Natural killer cell (primary cell): ENCODE measurements around the gene LGMN. TPM values are rescaled to one million over a fixed set of nuclear protein-coding genes. Genes with fewer than 3 reads are reported as not detected.

Source experiments
- ATAC-seq, 3 donors: fragments of 150-1000 bp in 2 of 3; fragments of 200-7000 bp in 1 of 3; cut with Tn5 transposase; 1 replicate in 1 of 3; 2 replicates in 2 of 3; pipeline ENCODE4 v1.10.0; 2021; ENCODE audit warnings: mild to moderate bottlenecking in 2 of 3, moderate library complexity in 2 of 3
- DNase-seq, 2 donors: peaks; one replicate each; pipeline versions ENCODE4 v3.0.0 to v3.0.0-alpha.2; 2013 to 2021; ENCODE audit warnings: mixed read lengths in 1 of 2
- H3K27ac ChIP-seq: one replicate; pipeline ENCODE4 v1.5.1; 2013; ENCODE audit warnings: mild to moderate bottlenecking, low read length
- H3K27me3 ChIP-seq: one replicate; pipeline ENCODE4 v1.6.1; 2013; ENCODE audit warnings: low read length; ENCODE audit not compliant: control insufficient read depth, insufficient read depth
- H3K36me3 ChIP-seq: one replicate; pipeline ENCODE4 v1.6.1; 2013; ENCODE audit warnings: low read length; ENCODE audit not compliant: control insufficient read depth, insufficient read depth
- H3K4me1 ChIP-seq: one replicate; pipeline ENCODE4 v1.6.1; 2013; ENCODE audit warnings: low read length; ENCODE audit not compliant: control insufficient read depth, insufficient read depth
- H3K4me3 ChIP-seq: one replicate; pipeline ENCODE4 v1.5.1; 2013; ENCODE audit warnings: low read length
- H3K9me3 ChIP-seq: one replicate; pipeline ENCODE4 v1.6.1; 2013; ENCODE audit warnings: low read length; ENCODE audit not compliant: control insufficient read depth, insufficient read depth
- H3K27ac Mint-ChIP-seq, 2 donors: one replicate each; pipeline ENCODE4 v1.8.0; 2022; ENCODE audit warnings: mild to moderate bottlenecking in 2 of 2, mixed read lengths in 2 of 2, moderate library complexity in 1 of 2
- H3K27me3 Mint-ChIP-seq, 2 donors: one replicate each; pipeline ENCODE4 v1.8.0; 2022; ENCODE audit warnings: low read depth in 2 of 2, mixed read lengths in 2 of 2
- H3K36me3 Mint-ChIP-seq: one replicate; pipeline ENCODE4 v1.8.0; 2022; ENCODE audit warnings: mixed read lengths
- H3K4me1 Mint-ChIP-seq, 2 donors: one replicate each; pipeline ENCODE4 v1.8.0; 2022; ENCODE audit warnings: mixed read lengths in 2 of 2
- H3K4me3 Mint-ChIP-seq: one replicate; pipeline ENCODE4 v1.8.0; 2022; ENCODE audit warnings: mild to moderate bottlenecking, moderate library complexity, mixed read lengths
- H3K9me3 Mint-ChIP-seq, 2 donors: one replicate each; pipeline ENCODE4 v1.8.0; 2022; ENCODE audit warnings: mixed read lengths in 2 of 2
- WGBS: methylation state at CpG from one replicate; pipeline ENCODE4 v1.1.7; 2013; ENCODE audit warnings: missing lambda C conversion rate; ENCODE audit not compliant: insufficient coverage; 5-methylcytosine and 5-hydroxymethylcytosine counted together
- intact Hi-C: fragments of 100-400 bp; cut with micrococcal nuclease; formaldehyde crosslinking; loops from one replicate; pipeline ENCODE4 v1.14.2; 2022
- total RNA-seq, 4 donors: library from RNA; stranded (reverse); fragments of 120-200 nt in 1 of 4; gene quantifications; one replicate each; pipeline versions ENCODE4 v1.2.3 to v1.2.4, GENCODE V29; 2013 to 2022
- TF ChIP-seq, protein P1 (sequence below): fragments of 200-600 bp; IDR thresholded peaks from one replicate; pipeline ENCODE4 v1.8.0; 2022; ENCODE audit warnings: antibody characterized with exemption

LGMN gene
- total RNA-seq, 3 donors from 2014 or later (not counting 1 experiment from before 2014, with no cell fraction given): 0.39 to 6.1 (median 2.5) TPM

DNA sequence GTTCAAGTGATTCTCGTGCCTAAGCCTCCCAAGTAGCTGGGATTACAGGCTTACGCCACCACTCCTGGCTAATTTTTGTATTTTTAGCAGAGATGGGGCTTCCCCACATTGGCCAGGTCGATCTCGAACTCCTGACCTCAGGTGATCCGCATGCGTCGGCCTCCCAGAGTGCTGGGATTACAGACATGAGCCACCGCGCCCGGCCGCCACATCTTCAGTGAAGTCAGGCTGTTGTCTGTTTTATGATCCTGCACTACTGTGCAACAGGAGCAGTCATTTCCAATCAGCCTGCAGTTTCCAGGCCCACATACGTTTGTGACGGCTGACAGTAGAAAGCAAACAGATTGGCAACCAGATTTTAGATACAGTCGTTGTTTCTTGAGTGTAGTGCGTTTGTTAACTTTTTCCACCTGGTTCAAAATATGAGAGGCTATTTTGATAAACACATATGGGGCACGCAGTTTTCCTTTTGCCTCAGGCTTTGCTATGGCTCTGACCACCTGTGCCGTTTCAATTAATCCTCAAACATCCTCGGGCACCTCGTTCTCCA is 74.8 kb downstream of the LGMN start:
- Histone ChIP-seq H3K36me3 (peaks cover 64% of the 10 kb centered on the region), H3K4me1 (peaks cover 61% of the 10 kb centered on the region)

DNA sequence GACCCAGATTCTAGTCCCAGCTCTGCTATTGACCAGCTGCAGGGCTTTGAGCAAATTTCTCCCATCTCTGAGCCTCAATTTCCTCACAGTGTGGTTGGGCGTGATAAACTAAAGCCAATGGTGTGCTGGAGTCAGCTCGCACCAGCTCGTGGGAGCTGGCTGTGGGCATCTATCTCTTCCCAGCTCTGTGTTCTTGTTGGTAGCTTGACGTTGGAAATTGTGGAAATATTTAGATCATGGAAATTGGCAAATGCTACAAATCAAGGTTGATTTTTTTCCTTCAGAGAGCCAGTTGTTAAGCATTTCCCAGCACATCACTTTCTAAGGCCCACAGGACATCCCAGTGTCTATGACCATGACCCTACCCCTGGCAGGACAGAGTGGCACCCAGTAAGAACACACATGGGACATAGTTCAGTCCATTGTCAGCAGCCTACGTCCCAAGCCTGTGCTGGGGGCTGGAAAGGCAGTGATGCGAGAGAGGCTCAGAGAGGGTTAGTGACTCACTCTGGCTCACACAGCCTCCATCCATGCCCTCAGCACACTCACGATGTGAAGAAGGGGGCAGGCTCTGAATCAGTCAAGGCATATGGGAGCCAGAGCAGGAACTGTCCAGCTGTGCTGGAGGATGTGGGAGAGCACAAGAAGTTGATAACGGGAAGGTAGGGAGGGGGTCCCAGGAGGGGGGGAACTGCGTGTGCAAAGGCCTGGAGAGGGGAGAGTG is 77.6 kb downstream of the LGMN start:
- H3K4me1 Mint-ChIP-seq: peaks cover 76 to 80% of the 10 kb centered on the region in 2 donors
- no peaks in the 10 kb centered on the region for H3K9me3 Mint-ChIP-seq
- intact Hi-C loops: no loop called here
- H3K27ac Mint-ChIP-seq: peak overlapping the region; percentile 96 to 99
- no peaks in the 10 kb centered on the region for H3K9me3 ChIP-seq
- peaks cover 63% of the 10 kb centered on the region for H3K36me3 ChIP-seq
- peaks cover 6% of the 10 kb centered on the region for H3K36me3 Mint-ChIP-seq
- TF ChIP-seq, protein P1, sequence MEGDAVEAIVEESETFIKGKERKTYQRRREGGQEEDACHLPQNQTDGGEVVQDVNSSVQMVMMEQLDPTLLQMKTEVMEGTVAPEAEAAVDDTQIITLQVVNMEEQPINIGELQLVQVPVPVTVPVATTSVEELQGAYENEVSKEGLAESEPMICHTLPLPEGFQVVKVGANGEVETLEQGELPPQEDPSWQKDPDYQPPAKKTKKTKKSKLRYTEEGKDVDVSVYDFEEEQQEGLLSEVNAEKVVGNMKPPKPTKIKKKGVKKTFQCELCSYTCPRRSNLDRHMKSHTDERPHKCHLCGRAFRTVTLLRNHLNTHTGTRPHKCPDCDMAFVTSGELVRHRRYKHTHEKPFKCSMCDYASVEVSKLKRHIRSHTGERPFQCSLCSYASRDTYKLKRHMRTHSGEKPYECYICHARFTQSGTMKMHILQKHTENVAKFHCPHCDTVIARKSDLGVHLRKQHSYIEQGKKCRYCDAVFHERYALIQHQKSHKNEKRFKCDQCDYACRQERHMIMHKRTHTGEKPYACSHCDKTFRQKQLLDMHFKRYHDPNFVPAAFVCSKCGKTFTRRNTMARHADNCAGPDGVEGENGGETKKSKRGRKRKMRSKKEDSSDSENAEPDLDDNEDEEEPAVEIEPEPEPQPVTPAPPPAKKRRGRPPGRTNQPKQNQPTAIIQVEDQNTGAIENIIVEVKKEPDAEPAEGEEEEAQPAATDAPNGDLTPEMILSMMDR: no peak
- peaks cover 63% of the 10 kb centered on the region for H3K4me1 ChIP-seq
- H3K4me3 ChIP-seq: no peak overlapping the region
- no peaks in the 10 kb centered on the region for H3K27me3 Mint-ChIP-seq
- ATAC-seq (no peak), DNase-seq (no peak)
- no peaks in the 10 kb centered on the region for H3K27me3 ChIP-seq
- 85% methylated on average over 9 of the region's 9 CpGs for WGBS
- H3K27ac ChIP-seq: peak overlapping the region; percentile 40
- H3K4me3 Mint-ChIP-seq: peak overlapping the region; percentile 37

More for the DNA sequence above, 74.8 kb downstream of the LGMN start:
- H3K9me3 ChIP-seq: no peaks in the 10 kb centered on the region
- TF ChIP-seq, protein P1: no peak
- no peak for ATAC-seq
- Mint-ChIP-seq H3K4me1 (peaks cover 76 to 80% of the 10 kb centered on the region in 2 donors), H3K4me3 (no peak overlapping the region), H3K9me3 (no peaks in the 10 kb centered on the region), H3K36me3 (peaks cover 11% of the 10 kb centered on the region), H3K27ac (peak overlapping the region; percentile 82 to 96), H3K27me3 (no peaks in the 10 kb centered on the region)
- no peak overlapping the region for H3K4me3 ChIP-seq
- no peak overlapping the region for H3K27ac ChIP-seq
- DNase-seq: no peak
- 97% methylated on average over 19 of the region's 19 CpGs for WGBS
- intact Hi-C loops: no loop called here
- no peaks in the 10 kb centered on the region for H3K27me3 ChIP-seq

DNA sequence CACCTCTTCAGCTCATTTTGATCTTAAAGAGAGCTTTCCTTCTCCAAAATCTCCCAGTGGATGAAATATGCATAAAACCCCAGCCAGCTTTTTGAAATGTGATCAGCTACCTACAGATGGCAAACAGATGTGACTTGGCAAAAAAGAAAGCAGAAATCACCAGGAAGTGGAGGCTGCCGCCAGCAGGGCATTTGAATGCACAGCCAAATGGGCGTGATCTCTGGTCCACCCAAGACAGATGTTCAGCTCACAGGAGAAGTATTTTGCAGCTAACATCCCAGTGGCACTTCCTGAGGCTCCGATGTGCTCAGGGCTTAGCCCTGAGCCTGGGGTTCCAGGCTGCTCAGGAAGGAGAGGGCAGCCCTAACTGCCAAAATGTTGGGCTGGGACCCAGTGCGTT is 78.3 kb downstream of the LGMN start:
- H3K27ac Mint-ChIP-seq: peak overlapping the region; percentile 96 to 99
- peak overlapping the region; percentile 40 for H3K27ac ChIP-seq
- intact Hi-C loops: no loop called here
- H3K9me3 Mint-ChIP-seq: no peaks in the 10 kb centered on the region
- ATAC-seq (peak; percentile 46 to 57 (median 51)), DNase-seq (no peak)
- H3K36me3 Mint-ChIP-seq: peaks cover 6% of the 10 kb centered on the region
- no peaks in the 10 kb centered on the region for H3K9me3 ChIP-seq
- peaks cover 63% of the 10 kb centered on the region for H3K4me1 ChIP-seq
- H3K36me3 ChIP-seq: peaks cover 59% of the 10 kb centered on the region
- H3K4me3 ChIP-seq: no peak overlapping the region
- H3K27me3 ChIP-seq: no peaks in the 10 kb centered on the region
- H3K4me1 Mint-ChIP-seq: peaks cover 78 to 80% of the 10 kb centered on the region in 2 donors
- no peaks in the 10 kb centered on the region for H3K27me3 Mint-ChIP-seq
- peak overlapping the region; percentile 68 for H3K4me3 Mint-ChIP-seq
- TF ChIP-seq, protein P1: no peak
- 45% methylated on average over 4 of the region's 4 CpGs for WGBS
